ENCODE data around the gene AKT3. TPM values are rescaled to one million over a fixed set of nuclear protein-coding genes. Genes with fewer than 3 reads are reported as not detected.
"Not testable (repeated sequence)": the region's sequence is repeated elsewhere in the genome, so short reads cannot be mapped to it uniquely, and the experiment has no call there.

Gene AKT3
- total RNA-seq, 4 donors from 2014 or later: 8.5 to 16.0 (median 15.2) TPM

- DNase-seq (no peak), ATAC-seq (no peak)
- in situ Hi-C loops (cut with MboI; ENCODE audit: low sequenced_read_pairs in 4 of 4): no loop called here
- intact Hi-C loops (cut with DNase I; ENCODE audit: low total_unique reads): no loop called here
- TF ChIP-seq POLR2A (IDR thresholded peaks at IDR 0.05): no peak
- Histone ChIP-seq H3K4me1 (no peaks in the 10 kb centered on the region), H3K9me3 (no peaks in the 10 kb centered on the region), H3K27me3 (no peaks in the 10 kb centered on the region), H3K27ac (no peak overlapping the region), H3K36me3 (no peaks in the 10 kb centered on the region), H3K4me3 (no peak overlapping the region)
Measured at GRCh38 chr1:243821177-243821680, 28.8 kb downstream of the AKT3 start.

DNA sequence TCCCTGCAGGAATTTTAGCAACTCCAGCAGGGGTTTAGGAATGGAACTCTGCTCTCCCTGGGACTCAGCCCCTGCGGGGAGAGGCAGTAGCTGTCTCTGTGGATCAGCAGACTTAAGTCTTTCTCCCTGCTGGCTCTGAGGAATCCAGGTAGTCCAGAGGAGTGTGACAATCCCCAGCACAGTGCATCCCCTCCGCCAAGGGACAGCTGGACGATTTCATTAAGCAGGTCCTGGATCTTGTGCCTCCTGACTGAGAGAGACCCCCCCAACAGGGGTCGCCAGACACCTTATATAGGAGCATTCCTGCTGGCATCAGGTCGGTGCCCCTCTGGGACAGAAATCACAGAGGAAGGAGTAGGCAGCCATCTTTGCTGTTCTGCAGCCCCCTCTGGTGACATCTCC is 30.6 kb downstream of the AKT3 start:
- ATAC-seq: no peak
- H3K4me3 ChIP-seq: no peak overlapping the region
- no peaks in the 10 kb centered on the region for H3K4me1 ChIP-seq
- intact Hi-C loops (cut with DNase I; ENCODE audit: low total_unique reads): no loop called here
- no peak for DNase-seq
- H3K9me3 ChIP-seq: no peaks in the 10 kb centered on the region
- TF ChIP-seq CTCF (IDR thresholded peaks at IDR 0.05 in 4 of 5, conservative IDR thresholded peaks at IDR 0.05 in 1 of 5) (no peak), POLR2A (IDR thresholded peaks at IDR 0.05) (no peak)
- H3K27ac ChIP-seq: no peak overlapping the region
- in situ Hi-C loops (cut with MboI; ENCODE audit: low sequenced_read_pairs in 4 of 4): no loop called here
- H3K36me3 ChIP-seq: no peaks in the 10 kb centered on the region
- H3K27me3 ChIP-seq: no peaks in the 10 kb centered on the region

GRCh38 chr1:243818978-243819377 is 31.1 kb downstream of the AKT3 start:
- no peak for ATAC-seq
- Histone ChIP-seq H3K27me3 (no peaks in the 10 kb centered on the region), H3K4me1 (no peaks in the 10 kb centered on the region), H3K27ac (no peak overlapping the region), H3K4me3 (no peak overlapping the region), H3K9me3 (no peaks in the 10 kb centered on the region), H3K36me3 (no peaks in the 10 kb centered on the region)
- TF ChIP-seq POLR2A (IDR thresholded peaks at IDR 0.05) (no peak), CTCF (IDR thresholded peaks at IDR 0.05 in 4 of 5, conservative IDR thresholded peaks at IDR 0.05 in 1 of 5) (no peak)
- peak in 1 of 2 donors; percentile 12 for DNase-seq
- intact Hi-C loops (cut with DNase I; ENCODE audit: low total_unique reads): no loop called here
- in situ Hi-C loops (cut with MboI; ENCODE audit: low sequenced_read_pairs in 4 of 4): no loop called here

- no peaks in the 10 kb centered on the region for H3K27me3 ChIP-seq
Measured at GRCh38 chr1:243814718-243815117, 35.3 kb downstream of the AKT3 start.

DNA sequence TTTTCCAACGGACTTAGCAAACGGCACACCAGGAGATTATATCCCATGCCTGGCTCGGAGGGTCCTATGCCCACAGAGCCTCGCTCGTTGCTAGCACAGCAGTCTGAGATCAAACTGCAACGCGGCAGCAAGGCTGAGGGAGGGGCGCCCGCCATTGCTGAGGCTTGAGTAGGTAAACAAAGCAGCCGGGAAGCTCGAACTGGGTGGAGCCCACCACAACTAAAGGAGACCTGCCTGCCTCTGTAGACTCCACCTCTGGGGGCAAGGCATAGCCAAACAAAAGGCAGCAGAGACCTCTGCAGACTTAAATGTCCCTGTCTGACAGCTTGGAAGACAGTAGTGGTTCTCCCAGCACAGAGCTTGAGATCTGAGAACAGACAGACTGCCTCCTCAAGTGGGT is 42.7 kb downstream of the AKT3 start:
- intact Hi-C loops (cut with DNase I; ENCODE audit: low total_unique reads); H3K27me3 ChIP-seq; H3K4me1 ChIP-seq; H3K9me3 ChIP-seq; DNase-seq; ATAC-seq; H3K36me3 ChIP-seq; H3K27ac ChIP-seq; in situ Hi-C loops (cut with MboI; ENCODE audit: low sequenced_read_pairs in 4 of 4); H3K4me3 ChIP-seq: not testable (repeated sequence)

More at GRCh38 chr1:243814718-243815117, 35.3 kb downstream of the AKT3 start:
- Histone ChIP-seq H3K36me3 (no peaks in the 10 kb centered on the region), H3K27ac (no peak overlapping the region), H3K4me3 (no peak overlapping the region), H3K4me1 (no peaks in the 10 kb centered on the region), H3K9me3 (no peaks in the 10 kb centered on the region)
- no peak for ATAC-seq
- TF ChIP-seq CTCF (IDR thresholded peaks at IDR 0.05 in 4 of 5, conservative IDR thresholded peaks at IDR 0.05 in 1 of 5): no peak
- TF ChIP-seq POLR2A (IDR thresholded peaks at IDR 0.05): no peak
- no peak for DNase-seq
- in situ Hi-C loops (cut with MboI; ENCODE audit: low sequenced_read_pairs in 4 of 4) (no loop called here), intact Hi-C loops (cut with DNase I; ENCODE audit: low total_unique reads) (no loop called here)

DNA sequence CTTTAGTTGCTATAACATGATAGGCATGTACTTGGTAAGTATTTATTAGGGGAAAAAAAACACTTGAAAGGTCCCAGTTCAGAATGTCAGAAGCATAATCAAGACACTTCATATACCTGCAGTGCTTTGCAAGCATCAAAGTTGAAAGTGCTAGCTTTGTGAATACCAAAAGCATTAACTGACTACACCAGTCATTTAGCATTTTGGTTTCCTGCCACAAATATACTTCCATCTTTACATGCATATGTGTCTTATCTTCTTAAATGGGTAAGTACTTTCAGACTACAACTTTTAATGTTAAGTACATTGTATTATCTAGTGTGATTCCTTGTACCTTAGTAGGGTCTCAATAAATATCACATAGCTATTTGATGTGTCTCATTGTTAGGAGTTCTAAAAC is 43.7 kb downstream of the AKT3 start:
- ATAC-seq: no peak
- H3K36me3 ChIP-seq: no peaks in the 10 kb centered on the region
- TF ChIP-seq CTCF (IDR thresholded peaks at IDR 0.05 in 4 of 5, conservative IDR thresholded peaks at IDR 0.05 in 1 of 5) (no peak), POLR2A (IDR thresholded peaks at IDR 0.05) (no peak)
- H3K27me3 ChIP-seq: no peaks in the 10 kb centered on the region
- no peaks in the 10 kb centered on the region for H3K4me1 ChIP-seq
- no peaks in the 10 kb centered on the region for H3K9me3 ChIP-seq
- intact Hi-C loops (cut with DNase I; ENCODE audit: low total_unique reads) (no loop called here), in situ Hi-C loops (cut with MboI; ENCODE audit: low sequenced_read_pairs in 4 of 4) (no loop called here)
- DNase-seq: no peak
- no peak overlapping the region for H3K27ac ChIP-seq
- no peak overlapping the region for H3K4me3 ChIP-seq

Measured in gastrocnemius medialis (tissue), 4 donors.